GM21619 (cell line): ENCODE measurements around the gene KLRG1.

ENCODE experiments used
- ATAC-seq: cut with Tn5 transposase; IDR thresholded peaks from one replicate; pipeline ENCODE4 v1.9.1; 2021; ENCODE audit not compliant: unreplicated experiment

Gene KLRG1

DNA sequence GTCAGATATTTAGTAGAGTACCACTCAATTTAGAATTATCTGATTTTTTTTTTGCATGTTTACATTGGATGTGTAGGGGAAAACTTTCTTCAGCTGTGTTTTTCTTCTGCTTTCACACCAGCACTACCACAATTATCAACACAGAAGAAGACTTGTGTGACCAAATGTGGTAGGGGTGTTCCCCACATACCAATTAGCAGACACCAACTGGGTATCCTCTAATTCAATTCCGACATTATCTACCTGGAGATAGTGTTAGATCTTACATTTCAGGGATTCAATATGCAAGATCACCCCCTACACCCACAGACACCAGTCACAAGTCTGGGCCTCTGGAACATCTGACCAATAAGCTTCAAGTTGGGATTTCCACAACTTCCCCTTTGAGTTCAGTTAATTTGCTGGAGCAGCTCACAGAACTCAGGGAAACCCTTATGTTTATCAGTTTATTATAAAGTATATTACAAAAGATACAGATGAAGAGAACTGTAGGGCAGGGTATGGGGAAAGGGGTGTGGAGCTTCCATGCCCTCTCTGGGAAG is 4.1 kb upstream of the KLRG1 start:
- no peak for ATAC-seq

DNA sequence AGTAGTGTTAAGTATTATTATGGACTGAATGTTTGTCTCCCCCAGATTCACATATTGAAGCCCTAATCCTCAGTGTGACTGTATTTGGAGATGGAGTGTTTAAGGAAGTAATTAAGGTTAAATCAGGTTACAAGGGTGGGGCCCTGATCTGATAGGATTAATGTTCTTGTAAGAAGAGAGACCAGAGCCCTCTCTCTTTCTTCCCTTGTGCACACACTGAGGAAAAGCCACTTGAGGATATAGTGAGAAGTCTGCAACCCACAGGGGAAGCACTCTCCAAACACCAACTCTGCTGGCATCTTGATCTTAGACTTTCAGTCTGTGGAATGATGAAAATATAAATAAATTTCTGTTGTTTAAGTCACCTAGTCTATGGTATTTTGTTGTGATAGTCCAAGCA is 2.2 kb upstream of the KLRG1 start:
- ATAC-seq = no peak

DNA sequence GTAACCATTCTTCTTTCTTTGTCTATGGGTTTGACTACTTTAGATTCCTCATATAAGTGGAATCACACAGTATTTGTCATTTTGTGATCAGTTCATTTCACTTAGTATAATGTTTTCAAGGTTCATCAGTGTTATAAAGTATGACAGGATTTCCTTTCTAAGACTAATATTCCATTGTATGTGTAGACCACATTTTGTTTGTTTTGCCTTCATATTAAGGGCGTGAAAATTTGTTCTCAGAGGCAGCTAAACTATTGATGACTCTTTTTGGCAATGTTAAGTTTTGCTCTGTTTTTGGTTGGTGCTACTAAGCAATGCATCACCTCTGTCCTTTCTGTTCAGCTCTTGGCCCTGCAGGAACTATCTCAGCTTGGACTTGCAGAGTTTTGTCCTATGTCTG is 1.7 kb upstream of the KLRG1 start:
- no peak for ATAC-seq

DNA sequence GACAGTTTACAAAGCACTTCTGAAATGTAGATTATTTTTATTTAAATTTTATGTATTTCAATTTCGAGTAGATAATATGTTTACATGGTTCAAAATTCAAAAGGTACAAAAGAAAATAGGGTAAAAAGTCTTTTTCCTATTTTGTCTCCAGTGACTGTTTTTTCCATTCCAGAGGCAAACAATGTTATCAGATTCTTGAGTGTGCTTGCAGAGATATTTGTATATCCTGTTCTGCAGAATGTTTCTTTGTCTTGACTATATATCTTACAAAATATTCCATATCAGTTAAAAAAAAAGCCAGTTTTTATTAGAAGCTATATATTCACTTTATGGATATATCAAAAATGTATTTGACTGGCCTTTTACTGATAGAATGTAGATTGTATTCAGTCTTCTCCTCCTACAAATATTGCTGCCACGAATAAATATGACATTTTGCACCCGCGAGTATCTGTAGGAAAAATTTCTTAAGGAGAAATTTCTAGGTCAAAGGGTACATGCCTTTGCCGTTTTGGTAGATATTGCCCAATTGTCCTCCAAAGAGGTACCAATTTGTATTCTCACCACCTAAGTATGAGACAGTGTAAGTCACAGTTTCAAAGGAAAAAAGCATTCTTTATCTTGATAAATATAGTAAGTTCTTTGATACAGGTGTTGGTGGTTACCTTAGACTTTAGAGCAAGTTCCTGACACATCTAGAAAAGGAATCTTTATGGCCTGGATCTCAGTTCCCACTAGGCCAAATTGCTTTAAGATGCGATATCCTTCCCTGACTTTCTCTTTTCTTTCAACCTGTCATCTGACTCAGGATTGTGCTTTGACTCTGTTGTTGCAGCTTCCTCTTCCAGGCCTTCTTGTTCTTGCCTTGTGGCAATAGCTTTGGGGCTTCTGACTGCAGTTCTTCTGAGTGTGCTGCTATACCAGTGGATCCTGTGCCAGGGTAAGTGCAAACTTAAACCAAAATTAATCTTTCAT is 2.3 kb downstream of the KLRG1 start:
- no peak for ATAC-seq

DNA sequence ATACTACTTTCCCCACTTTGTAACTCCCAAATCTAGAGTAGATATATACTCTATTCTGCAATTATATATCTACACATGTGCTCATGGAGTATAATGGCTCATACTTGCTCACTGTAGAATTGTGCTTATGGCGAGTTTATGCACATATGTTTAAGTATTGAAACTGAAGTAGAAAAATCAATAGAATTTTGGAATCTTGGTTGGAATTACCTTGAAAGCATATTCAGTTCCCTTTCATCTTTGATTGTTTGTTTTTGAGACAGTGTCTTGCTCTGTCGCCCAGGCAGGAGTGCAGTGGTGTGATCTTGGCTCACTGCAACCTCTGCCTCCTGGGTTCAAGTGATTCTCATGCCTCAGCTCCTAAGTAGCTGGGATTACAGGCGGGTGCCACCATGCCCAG is 4.5 kb downstream of the KLRG1 start:
- no peak for ATAC-seq

DNA sequence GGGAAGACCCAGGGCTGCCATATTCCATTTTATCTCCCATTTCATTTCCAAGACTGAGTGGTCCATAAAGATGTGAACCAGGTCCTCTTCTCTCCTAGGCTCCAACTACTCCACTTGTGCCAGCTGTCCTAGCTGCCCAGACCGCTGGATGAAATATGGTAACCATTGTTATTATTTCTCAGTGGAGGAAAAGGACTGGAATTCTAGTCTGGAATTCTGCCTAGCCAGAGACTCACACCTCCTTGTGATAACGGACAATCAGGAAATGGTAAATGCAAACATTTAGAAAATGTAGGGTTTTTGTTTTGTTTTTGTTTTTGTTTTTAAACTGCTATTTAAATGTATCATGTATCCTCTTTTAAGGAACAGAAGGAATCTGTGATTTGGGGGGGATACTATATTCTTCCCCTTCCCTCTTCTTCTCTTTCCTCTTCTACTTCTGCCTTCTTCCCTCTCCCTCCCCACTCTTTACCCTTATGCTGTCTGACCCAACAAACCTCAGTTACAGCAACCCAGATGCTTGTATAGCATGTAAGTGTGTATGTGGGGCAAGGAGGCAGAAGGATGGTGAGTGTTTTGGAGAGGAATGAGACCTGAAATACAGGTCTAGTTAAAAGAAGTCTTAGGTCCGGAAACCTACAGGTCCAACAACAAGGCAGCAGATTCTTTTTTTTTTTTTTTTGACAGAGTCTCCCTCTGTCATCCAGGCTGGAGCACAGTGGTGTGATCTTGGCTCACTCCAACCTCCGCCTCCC is 5.9 kb downstream of the KLRG1 start:
- no peak for ATAC-seq

DNA sequence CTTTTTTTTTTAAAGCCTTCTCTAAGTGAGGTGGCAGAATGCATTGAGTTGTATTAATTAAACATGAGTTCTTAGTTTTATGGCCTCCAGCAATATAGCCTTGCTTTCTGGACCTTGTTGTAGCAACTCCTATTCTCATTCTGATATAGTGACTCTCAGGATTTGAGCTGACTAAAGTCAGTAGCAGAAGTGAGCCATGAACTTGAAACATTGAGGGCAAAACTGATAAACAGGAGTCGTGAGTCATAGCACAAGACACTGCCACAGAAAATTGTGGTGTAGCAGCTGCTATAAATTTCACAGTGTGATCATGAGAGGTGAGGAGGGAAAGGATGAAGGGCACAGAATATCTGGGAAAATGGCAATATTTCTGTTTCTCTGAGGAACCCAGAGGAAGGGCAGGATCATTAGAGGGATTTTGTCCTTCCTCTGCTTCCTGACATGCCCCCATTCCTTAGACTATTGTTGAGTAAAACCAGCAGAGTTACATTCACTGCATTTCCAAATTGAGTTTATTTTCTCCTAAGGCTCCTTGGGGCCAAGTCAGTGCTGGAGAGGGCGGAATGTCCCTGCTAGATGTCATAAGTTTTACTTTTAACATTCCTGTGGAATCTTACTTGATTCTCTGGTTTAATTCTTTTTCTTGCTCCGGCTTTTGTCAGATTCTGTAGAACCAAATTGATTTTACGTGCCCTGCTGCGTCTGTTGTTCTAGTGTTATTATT is 7.5 kb downstream of the KLRG1 start:
- peak; percentile 95 for ATAC-seq

DNA sequence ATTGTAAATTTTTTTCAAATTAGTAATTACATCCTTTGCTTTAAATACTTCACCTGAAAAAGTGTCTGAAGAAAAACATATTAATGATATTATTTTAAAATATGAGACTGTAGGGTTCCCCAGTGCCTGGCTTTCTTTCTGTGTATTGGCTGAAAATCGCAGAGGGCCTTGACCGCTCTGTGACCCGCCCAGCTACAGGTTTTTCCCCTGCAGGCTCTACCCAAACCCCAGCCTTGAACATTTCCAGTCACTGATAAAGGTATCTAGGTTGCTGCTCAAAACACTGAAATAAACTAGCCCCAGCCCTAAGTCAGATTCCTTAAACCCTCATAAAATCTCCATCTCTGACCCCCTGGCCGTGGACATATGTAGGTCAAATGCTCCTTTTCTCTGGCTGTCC is 11.9 kb downstream of the KLRG1 start:
- ATAC-seq = no peak

DNA sequence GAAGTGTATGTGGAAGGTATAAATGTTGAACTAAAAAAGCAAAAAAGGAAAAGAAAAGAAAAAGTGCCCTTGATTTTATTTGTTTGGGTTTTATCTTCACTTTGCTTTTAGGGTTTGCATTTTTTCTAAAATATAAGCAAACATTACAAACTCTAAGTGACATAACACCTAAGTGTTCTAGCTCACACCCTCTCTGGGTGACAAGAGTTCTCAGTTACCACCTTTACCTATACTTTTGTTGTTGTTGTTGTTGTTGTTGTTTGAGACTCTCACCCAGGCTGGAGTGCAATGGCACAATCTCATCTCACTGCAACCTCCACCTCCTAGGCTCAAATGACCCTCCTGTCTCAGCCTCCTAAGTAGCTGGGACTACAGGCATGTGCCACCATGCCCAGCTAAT is 13.0 kb downstream of the KLRG1 start:
- no peak for ATAC-seq

DNA sequence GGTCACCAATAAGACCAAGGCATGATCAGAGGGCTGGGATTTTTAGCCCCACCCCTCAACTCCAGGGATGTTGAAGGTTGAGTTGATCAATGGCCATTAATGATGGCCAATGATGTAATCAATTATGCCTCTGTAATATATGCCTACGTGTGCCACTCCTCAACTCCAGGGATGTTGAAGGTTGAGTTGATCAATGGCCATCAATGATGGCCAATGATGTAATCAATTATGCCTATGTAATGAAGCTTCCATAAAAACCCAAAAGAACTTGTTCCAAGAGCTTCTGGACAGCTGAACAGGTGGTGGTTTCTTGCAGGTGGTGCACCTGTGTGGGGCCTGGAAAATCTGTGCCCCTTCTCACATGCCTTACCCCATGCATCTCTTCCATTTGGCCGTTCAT is 33.2 kb downstream of the KLRG1 start:
- no peak for ATAC-seq

DNA sequence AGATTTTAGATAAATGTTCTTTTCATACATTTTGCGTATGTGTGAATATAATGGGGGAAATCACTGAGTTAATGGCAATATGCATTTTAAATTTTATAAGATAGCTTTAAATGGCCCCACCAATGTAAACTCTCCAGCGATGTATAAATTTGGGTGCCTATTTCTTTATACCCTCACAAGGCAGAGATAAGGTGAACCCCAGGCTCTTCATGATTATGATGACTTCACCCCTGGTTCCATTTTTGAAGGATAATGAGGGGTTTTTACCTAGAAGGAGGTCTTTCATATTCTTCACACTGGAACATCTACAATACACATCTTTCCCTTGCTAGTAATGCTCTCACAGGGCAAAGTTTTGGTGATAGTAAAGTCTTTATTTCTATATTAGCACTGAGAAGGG is 35.2 kb downstream of the KLRG1 start:
- no peak for ATAC-seq

DNA sequence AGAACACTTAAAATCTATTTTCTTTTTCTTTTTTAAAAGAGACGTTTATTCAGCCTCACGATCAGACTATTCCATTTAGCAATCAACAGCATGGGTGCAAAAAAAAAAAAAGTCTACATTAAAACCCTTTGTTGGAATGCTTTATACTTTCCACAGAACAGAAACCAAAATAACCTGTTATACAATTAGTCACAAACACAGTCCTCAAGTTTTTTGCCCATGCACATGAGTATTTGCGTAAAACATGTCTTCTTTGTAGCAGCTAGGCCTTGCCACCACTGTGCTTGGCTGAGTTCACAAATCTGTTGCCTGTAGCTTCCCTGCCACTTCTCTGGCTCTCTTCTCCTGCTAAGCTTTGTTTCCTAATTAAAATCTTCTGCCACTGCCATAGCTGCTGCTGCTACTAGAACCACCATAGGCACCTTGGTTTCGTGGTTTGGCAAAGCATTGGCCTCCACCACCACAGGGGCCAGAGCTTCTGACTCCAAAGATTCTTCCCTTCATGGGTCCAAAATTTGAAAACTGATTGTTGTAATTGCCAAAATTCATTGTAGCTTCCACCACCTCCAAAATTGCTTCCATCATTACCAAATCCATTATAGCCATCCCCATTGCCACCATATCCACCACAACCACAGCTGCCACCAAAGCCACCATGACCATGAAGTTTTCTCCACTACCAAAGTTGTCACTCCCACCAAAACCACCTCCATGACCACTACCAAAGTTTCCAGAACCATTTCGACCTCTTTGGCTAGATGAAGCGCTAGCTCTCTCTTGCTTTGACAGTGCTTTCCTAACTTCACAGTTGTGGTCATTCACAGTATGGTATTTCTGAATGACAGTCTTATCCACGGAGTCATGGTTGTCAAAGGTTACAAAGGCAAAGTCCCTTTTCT is 38.1 kb downstream of the KLRG1 start:
- ATAC-seq = no peak

DNA sequence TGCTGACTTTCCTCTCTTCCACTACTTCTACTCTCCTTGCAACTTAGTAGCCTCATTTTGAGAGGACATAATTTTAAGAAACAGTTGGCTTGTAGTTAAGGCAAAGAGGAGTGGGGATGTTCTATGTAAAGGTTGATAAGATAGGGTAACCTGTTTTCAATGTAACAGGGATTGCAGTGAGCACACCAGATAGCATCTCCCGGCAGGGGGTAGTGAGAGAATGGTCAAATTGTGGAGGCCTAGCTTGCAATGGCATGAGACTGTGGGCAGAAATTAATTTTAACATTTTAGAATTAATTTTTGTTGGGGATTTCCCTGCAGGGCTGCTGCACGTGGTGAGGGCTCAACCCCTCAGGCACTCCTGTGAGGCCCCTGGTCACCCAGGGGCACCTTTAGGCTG is 41.4 kb downstream of the KLRG1 start:
- ATAC-seq = no peak

DNA sequence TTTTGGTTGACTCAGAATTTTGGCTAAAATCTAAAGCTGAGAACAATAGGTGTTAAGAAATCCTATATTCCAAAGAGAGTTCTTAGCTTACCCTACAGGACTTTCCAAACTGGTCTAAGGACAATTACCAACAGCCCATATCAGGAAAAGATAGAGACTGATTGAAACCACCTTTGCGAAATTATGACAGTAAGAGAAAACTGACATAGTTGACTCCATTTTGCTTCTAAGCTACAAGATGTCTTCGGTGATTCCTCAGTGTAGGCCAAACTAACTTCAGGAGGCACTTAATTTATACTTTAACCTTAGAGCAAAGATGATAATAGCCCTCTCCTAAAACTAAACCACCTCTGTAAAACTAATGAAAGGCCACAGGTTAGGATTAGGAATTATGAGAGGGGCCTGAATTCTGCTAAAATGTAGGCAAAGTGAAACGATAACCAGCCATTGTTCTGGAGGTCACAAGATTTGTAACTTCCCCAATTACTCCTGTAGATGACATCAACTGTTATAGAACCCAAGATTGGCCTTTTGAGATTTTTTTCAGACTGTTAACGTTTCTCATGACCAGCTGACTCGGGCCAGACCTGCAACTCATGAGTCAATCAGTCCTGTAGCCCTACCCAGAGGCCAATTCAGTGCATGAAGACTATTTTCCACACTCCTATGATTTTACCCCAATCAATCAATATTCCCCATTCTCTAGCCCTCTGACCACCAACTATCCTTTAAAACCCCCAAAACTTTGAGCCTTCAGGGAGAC is 43.0 kb downstream of the KLRG1 start:
- no peak for ATAC-seq

DNA sequence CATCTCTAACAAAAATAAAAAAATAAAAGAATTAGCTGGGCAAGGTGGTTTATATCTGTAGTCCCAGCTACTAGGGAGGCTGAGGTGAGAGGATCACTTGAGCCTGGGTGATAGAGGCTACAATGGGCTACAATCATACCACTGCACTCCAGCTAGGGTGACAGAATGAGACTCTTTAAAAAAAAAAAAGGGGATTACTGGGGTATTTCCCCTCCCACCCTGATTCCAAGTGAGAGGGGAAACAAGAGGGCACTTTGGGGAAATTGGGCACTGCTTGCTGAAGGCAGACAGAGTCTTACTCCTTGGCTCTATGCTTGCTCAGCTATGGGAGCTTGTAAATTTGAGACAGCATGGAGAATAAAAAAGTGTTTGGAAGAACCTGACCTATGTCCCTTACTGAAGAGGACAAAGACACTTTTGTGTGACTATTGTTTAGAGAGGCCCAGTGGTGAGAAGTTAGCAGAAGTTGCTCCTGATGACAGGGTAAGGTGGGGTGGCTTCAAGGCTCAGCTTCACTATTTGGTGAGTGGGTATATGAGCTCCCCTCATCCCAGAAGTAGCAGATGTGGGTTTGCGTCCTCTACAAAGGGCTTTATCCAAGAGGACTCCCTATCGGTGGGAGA is 44.0 kb downstream of the KLRG1 start:
- ATAC-seq = no peak

DNA sequence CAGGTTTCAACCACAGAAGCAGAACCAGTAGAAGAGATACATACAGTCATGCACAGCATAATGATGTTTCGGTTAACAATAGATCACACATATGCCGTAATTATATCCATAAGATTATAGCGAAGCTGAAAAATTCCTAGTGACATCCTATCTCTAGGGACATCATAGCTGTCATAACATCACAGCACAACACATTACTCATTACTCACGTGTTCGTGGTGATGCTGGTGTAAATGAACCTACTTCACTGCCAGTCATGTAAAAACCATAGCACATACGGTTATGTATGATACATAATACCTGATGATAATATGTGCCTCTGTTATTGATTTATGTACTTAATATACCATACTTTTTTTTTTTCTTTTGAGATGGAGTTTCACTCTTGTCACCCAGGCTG is 44.7 kb downstream of the KLRG1 start:
- no peak for ATAC-seq

DNA sequence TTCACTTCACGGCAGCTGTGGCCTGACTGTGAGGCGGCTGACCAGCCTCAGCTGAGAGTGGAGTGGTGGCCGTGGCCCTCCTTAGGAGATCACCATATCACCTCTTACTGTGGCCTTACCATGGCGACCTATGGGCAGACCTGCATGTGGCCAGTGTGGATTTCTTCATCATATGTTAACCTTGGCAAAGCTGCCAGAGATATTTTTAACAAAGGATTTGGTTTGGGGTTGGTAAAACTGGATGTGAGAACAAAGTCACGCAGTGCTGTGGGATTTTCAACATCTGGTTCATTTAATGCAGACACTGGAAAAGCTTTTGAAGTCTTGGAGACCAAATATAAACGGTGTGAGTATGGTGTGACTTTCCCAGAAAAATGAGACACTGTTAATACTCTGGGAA is 46.9 kb downstream of the KLRG1 start:
- ATAC-seq = no peak

DNA sequence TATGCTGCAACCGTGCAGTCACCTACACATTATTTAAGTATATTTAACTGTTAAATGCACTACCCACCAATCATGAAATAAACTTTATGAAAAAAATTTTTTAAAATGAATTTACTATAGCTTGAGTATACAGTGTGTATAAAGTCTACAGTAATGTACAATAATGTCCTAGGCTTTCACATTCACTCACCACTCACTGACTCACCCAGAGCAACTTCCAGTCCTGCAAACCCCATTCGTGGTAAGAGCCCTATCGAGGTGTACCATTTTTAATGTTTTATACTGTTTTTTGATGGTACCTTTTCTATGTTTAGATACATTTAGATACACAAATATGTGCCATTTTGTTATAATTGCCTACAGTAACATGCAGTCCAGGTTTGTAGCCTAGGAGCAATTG is 48.1 kb downstream of the KLRG1 start:
- ATAC-seq = no peak

DNA sequence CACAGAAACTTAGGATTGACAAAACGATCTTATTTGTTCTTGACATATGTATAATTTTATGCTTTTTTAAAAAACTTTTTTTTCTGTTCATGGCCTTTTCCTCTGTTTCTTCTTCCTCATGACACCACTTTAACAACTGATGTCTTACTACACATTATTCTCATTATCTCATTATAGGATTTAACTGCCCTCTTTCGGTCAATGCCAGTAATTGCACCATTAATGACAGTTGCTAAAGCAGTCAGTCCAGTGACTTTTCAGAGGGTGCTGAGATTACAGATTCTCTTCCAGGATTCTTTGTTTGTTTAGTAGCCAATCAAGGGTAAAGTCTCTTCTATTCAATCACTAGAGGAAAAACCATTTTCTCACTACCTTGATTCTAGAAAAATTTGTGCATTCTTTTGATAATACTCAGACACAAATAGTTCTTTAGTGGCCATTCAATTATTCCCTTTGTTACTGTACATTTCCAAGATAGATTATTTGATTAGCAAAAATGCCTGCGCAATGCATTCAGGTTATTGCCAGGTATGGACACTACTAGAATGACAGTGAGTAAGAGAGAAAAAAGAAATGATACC is 50.1 kb downstream of the KLRG1 start:
- no peak for ATAC-seq
